ENCODE results near the gene XIST.
"Not testable (repeated sequence)": the region's sequence is repeated elsewhere in the genome, so short reads cannot be mapped to it uniquely, and the experiment has no call there.

XIST gene

GRCh38 chrX:73799888-73800287 is 52.6 kb downstream of the XIST start:
- DNase-seq (ENCODE audit: low spot score), result no peak

- DNase-seq (ENCODE audit: low spot score), result not testable (repeated sequence)
These were observed 60.0 kb downstream of the XIST start for GRCh38 chrX:73792511-73792910.

- no peak for DNase-seq (ENCODE audit: low spot score)
These were observed 67.0 kb downstream of the XIST start for GRCh38 chrX:73785493-73785892.
